MCF 10A (cell line): ENCODE data around the gene NYNRIN. TPM values are rescaled to one million over a fixed set of nuclear protein-coding genes. Genes with fewer than 3 reads are reported as not detected.

ENCODE experiments used
- BruUV-seq: library from RNA; stranded (reverse); fragments of 400-500 nt; replicated peaks from 2 replicates; lab custom pipeline; 2021; lab: Mats Ljungman, UMichigan
- CTCF ChIA-PET: fragments of 300-600 bp; sonication (Branson Sonifier 250); formaldehyde crosslinking; extraction: SDS; loops from one replicate; lab custom pipeline; 2021; ENCODE audit warnings: antibody characterized with exemption, inconsistent platforms; lab: Yijun Ruan, JAX
- POLR2A ChIA-PET: fragments of 300-600, 350-650 bp; sonication (Branson Sonifier 250); formaldehyde crosslinking; extraction: SDS; loops from one replicate; lab custom pipeline; 2020; ENCODE audit warnings: antibody characterized with exemption, inconsistent platforms; lab: Yijun Ruan, JAX
- DNase-seq: peaks from one replicate; pipeline ENCODE4 v3.0.0-alpha.2; 2018; ENCODE audit not compliant: unreplicated experiment
- H3K27ac Mint-ChIP-seq: one replicate; pipeline ENCODE4 v1.8.0; 2022; ENCODE audit warnings: mild to moderate bottlenecking, low read depth, mixed read lengths; ENCODE audit not compliant: unreplicated experiment
- H3K27me3 Mint-ChIP-seq: one replicate; pipeline ENCODE4 v1.8.0; 2022; ENCODE audit warnings: mixed read lengths; ENCODE audit not compliant: insufficient read depth, unreplicated experiment
- H3K36me3 Mint-ChIP-seq: one replicate; pipeline ENCODE4 v1.8.0; 2022; ENCODE audit warnings: mild to moderate bottlenecking, moderate library complexity, mixed read lengths; ENCODE audit not compliant: insufficient read depth, unreplicated experiment
- H3K4me1 Mint-ChIP-seq: one replicate; pipeline ENCODE4 v1.8.0; 2022; ENCODE audit warnings: mixed read lengths; ENCODE audit not compliant: insufficient read depth, unreplicated experiment
- H3K4me3 Mint-ChIP-seq: one replicate; pipeline ENCODE4 v1.8.0; 2022; ENCODE audit warnings: mild to moderate bottlenecking, moderate library complexity, mixed read lengths; ENCODE audit not compliant: unreplicated experiment
- H3K9me3 Mint-ChIP-seq: one replicate; pipeline ENCODE4 v1.8.0; 2022; ENCODE audit warnings: mixed read lengths; ENCODE audit not compliant: unreplicated experiment
- CTCF ChIP-seq: fragments of 200-600 bp; IDR thresholded peaks from one replicate; pipeline ENCODE4 v1.8.0; 2022; ENCODE audit warnings: antibody characterized with exemption, mild to moderate bottlenecking; ENCODE audit not compliant: unreplicated experiment
- intact Hi-C: fragments of 100-400 bp; cut with micrococcal nuclease; formaldehyde crosslinking; loops from 2 replicates; pipeline ENCODE4 v1.14.1; 2022
- total RNA-seq: library from RNA; stranded (reverse); gene quantifications from 2 replicates; pipeline ENCODE4 v1.2.3, GENCODE V29; 2022

The NYNRIN gene
- total RNA-seq, 1 experiment from 2014 or later = not detected

DNA sequence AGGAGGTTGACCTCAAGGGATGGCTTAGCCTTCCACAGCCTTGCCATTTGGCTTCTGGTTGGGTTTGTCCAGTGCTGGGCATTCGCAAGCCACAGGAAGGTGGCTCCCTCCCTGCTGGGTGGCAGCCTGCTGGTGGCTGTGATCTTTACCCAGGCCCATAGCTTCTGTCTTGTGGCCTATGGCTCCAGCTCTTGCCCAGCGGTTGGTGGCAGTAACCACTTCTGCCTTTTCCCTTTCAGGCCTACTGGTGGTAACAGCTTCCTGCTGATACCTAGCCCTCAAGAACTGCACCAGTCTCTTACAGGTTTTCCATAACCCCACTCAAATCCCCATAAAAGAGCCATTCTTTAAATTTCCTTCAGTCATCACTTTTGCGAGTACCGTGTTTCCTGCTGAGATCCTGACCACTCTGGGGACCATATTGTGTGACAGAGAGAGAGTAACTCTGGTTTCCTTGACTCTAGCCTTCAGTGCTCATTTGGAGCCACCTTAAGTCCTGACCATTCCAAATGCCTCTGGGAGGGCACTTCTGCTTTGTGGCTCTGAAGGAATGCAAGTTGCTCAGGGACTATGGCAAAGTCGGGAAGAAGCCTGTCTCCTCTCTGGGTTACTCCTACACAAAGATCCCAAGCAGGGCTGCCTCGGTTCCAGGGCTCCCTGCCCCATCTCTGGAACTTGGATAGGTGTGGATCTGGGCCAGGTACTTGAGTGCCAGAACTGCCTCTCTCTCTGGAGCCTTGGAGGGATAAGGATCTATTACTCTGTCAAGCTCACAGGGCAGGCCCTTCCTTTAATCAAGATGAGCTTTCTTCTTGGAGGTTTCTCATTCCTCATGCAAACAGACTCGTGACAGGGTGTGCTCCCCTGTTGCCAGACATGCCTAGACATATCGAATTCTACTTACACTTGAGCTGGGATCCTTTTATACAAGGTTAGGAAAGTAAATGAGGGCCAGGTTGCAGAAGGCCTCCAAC lies 2.9 kb upstream of the NYNRIN start:
- BruUV-seq = no TSS peak
- H3K27me3 Mint-ChIP-seq = no peaks in the 10 kb centered on the region
- intact Hi-C loops = no loop called here
- CTCF ChIA-PET = interaction anchor here (0.6 to 3.6 kb wide), 11 partner anchors 15 to 87 kb away, joined by 3 to 26 read pairs (median 6); partner anchors contain the start of gene ADCY4
- H3K27ac Mint-ChIP-seq = peak overlapping the region; percentile 84
- DNase-seq = no peak
- TF ChIP-seq CTCF = no peak
- POLR2A ChIA-PET = interaction anchor here (0.5 to 2.8 kb wide), 15 partner anchors 8 to 131 kb away, joined by 3 to 16 read pairs (median 6); partner anchors contain the start of genes CBLN3, KHNYN and SDR39U1
- peaks cover 28% of the 10 kb centered on the region for H3K4me1 Mint-ChIP-seq
- no peaks in the 10 kb centered on the region for H3K36me3 Mint-ChIP-seq
- H3K9me3 Mint-ChIP-seq = no peaks in the 10 kb centered on the region
- no peak overlapping the region for H3K4me3 Mint-ChIP-seq

GRCh38 chr14:24397639-24398292 lies 1.0 kb upstream of the NYNRIN start:
- H3K9me3 Mint-ChIP-seq = no peaks in the 10 kb centered on the region
- H3K36me3 Mint-ChIP-seq = no peaks in the 10 kb centered on the region
- H3K4me1 Mint-ChIP-seq = peaks cover 21% of the 10 kb centered on the region
- BruUV-seq = no TSS peak
- POLR2A ChIA-PET = interaction anchor here (2.8 kb wide), 1 partner anchor 33 kb away, joined by 16 read pairs; the partner anchor contains the start of genes CBLN3 and KHNYN
- no peaks in the 10 kb centered on the region for H3K27me3 Mint-ChIP-seq
- H3K27ac Mint-ChIP-seq = no peak overlapping the region
- intact Hi-C loops = no loop called here
- CTCF ChIA-PET = interaction anchor here (1.2 to 3.6 kb wide), 5 partner anchors 13 to 89 kb away, joined by 5 to 26 read pairs (median 22); partner anchors contain the start of gene ADCY4
- no peak for DNase-seq
- H3K4me3 Mint-ChIP-seq = no peak overlapping the region
- no peak for TF ChIP-seq CTCF

- no peak overlapping the region for H3K4me3 Mint-ChIP-seq
- POLR2A ChIA-PET = interaction anchor here (0.8 to 1.0 kb wide), 2 partner anchors 10 to 33 kb away, joined by 3 read pairs; no protein-coding TSS in a partner anchor
Observed at GRCh38 chr14:24398293-24398652, 530 bp upstream of the NYNRIN start.

More at GRCh38 chr14:24398293-24398652, 530 bp upstream of the NYNRIN start:
- Mint-ChIP-seq H3K4me1 (peaks cover 26% of the 10 kb centered on the region), H3K27me3 (no peaks in the 10 kb centered on the region), H3K36me3 (no peaks in the 10 kb centered on the region), H3K9me3 (no peaks in the 10 kb centered on the region), H3K27ac (no peak overlapping the region)
- no peak for DNase-seq
- TF ChIP-seq CTCF = no peak
- CTCF ChIA-PET = interaction anchor here (0.9 to 1.2 kb wide), 2 partner anchors 29 to 33 kb away, joined by 3 to 4 read pairs; no protein-coding TSS in a partner anchor
- no TSS peak for BruUV-seq
- intact Hi-C loops = no loop called here
